ENCODE results near the gene NPDC1.

Gene NPDC1

GRCh38 chr9:137046088-137046787, at the start of gene NPDC1:
Gene NPDC1 (minus strand): TSS chr9:137046177. CDS start chr9:137045989, 188 bp downstream.
- peak; percentile 85 for DNase-seq

- DNase-seq = no peak
Measured at GRCh38 chr9:137089232-137089947, 43.4 kb upstream of the NPDC1 start.

- no peak for DNase-seq
Measured at GRCh38 chr9:137088121-137088520, 42.1 kb upstream of the NPDC1 start.

- DNase-seq = no peak
Measured at GRCh38 chr9:137087409-137087925, 41.5 kb upstream of the NPDC1 start.

GRCh38 chr9:137086531-137087408, 40.8 kb upstream of the NPDC1 start, which contains the start of gene MAN1B1:
Gene MAN1B1 (plus strand): TSS chr9:137086985. CDS start chr9:137087000, 15 bp downstream.
- DNase-seq = peak; percentile 100

- peak; percentile 30 for DNase-seq
Measured at GRCh38 chr9:137085920-137086530, 40.0 kb upstream of the NPDC1 start.

- no peak for DNase-seq
Measured at GRCh38 chr9:137084526-137084925, 38.5 kb upstream of the NPDC1 start.

GRCh38 chr9:137083394-137084004, 37.5 kb upstream of the NPDC1 start:
- peak; percentile 21 for DNase-seq

- no peak for DNase-seq
Measured at GRCh38 chr9:137082925-137083290, 36.9 kb upstream of the NPDC1 start.

GRCh38 chr9:137082222-137082924, 36.4 kb upstream of the NPDC1 start:
- no peak for DNase-seq

GRCh38 chr9:137080260-137081122, 34.5 kb upstream of the NPDC1 start:
- no peak for DNase-seq

- DNase-seq = no peak
Measured at GRCh38 chr9:137079401-137079787, 33.4 kb upstream of the NPDC1 start.

GRCh38 chr9:137078701-137079400, 32.9 kb upstream of the NPDC1 start:
- no peak for DNase-seq

- no peak for DNase-seq
Measured at GRCh38 chr9:137077758-137078693, 32.0 kb upstream of the NPDC1 start.

- peak; percentile 36 for DNase-seq
Measured at GRCh38 chr9:137077010-137077747, 31.2 kb upstream of the NPDC1 start, which contains the start of gene UAP1L1. Gene UAP1L1 (plus strand): TSS chr9:137077517. CDS start chr9:137077533, 16 bp downstream.

GRCh38 chr9:137076636-137077009, 30.6 kb upstream of the NPDC1 start:
- no peak for DNase-seq

GRCh38 chr9:137075275-137075775, 29.3 kb upstream of the NPDC1 start:
- no peak for DNase-seq

All from stimulated activated CD4-positive, alpha-beta T cell treated with anti-CD3 and anti-CD28 coated beads, Interleukin-4, amount 100 ng/mL, for 24 hours (primary cell).